VCaP (cell line): ENCODE results near the gene CPNE5.

Experiments
- H3K27ac ChIP-seq: fragments of 450-650 bp; 2 replicates; pipeline ENCODE4 v1.5.1; 2017
- TF ChIP-seq, protein P1 (sequence below): fragments of 450-650 bp; conservative IDR thresholded peaks from 2 replicates; pipeline ENCODE4 v1.5.1; 2017; ENCODE audit warnings: mild to moderate bottlenecking, moderate library complexity

The CPNE5 gene

GRCh38 chr6:36784376-36784636 lies 54.9 kb downstream of the CPNE5 start:
- no peak overlapping the region for H3K27ac ChIP-seq
- TF ChIP-seq, protein P1, sequence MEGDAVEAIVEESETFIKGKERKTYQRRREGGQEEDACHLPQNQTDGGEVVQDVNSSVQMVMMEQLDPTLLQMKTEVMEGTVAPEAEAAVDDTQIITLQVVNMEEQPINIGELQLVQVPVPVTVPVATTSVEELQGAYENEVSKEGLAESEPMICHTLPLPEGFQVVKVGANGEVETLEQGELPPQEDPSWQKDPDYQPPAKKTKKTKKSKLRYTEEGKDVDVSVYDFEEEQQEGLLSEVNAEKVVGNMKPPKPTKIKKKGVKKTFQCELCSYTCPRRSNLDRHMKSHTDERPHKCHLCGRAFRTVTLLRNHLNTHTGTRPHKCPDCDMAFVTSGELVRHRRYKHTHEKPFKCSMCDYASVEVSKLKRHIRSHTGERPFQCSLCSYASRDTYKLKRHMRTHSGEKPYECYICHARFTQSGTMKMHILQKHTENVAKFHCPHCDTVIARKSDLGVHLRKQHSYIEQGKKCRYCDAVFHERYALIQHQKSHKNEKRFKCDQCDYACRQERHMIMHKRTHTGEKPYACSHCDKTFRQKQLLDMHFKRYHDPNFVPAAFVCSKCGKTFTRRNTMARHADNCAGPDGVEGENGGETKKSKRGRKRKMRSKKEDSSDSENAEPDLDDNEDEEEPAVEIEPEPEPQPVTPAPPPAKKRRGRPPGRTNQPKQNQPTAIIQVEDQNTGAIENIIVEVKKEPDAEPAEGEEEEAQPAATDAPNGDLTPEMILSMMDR = no peak

- H3K27ac ChIP-seq = no peak overlapping the region
- TF ChIP-seq, protein P1 = no peak
Observed at GRCh38 chr6:36783603-36784375, 55.5 kb downstream of the CPNE5 start.

DNA sequence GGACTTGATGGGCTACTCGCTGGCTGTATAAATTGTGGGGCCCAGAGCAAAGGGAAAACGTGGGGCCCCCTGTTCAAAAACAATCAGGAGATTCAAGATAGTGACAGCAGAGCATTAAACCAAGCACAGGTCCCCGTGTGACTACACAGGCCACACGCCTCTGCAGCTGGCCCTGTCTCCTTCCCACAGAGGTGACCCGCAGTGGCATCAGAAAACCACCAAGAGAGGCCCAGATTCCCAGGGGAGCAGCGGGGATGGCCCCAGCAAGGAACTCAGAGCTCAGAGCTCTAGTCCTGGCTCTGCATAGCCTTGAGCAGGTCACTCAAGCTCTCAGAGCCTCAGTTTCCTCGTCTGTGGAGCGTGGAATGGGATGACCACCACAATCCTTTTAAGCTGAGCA lies 57.6 kb downstream of the CPNE5 start:
- no peak overlapping the region for H3K27ac ChIP-seq
- TF ChIP-seq, protein P1 = no peak

GRCh38 chr6:36780442-36781177 lies 58.6 kb downstream of the CPNE5 start:
- H3K27ac ChIP-seq = no peak overlapping the region
- TF ChIP-seq, protein P1 = no peak

DNA sequence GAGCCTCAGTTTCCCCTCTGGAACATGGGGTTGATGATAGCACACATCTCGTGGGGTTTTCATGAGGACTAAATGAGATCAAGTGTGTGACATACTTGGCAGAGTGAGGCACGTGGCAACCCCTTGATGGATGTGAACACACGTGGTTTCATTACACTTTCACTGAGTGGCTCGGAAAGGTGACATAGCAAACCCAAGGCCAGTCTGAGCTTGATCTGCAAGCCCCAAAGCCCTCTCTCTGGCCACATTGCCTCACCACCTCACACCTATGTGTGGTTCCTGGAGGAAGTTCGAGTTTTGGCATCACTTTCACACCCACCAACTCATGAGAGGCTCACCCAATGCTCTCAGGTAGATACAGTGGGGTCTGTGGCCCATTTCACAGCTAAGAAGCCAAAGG lies 60.0 kb downstream of the CPNE5 start:
- TF ChIP-seq, protein P1 = no peak
- no peak overlapping the region for H3K27ac ChIP-seq

DNA sequence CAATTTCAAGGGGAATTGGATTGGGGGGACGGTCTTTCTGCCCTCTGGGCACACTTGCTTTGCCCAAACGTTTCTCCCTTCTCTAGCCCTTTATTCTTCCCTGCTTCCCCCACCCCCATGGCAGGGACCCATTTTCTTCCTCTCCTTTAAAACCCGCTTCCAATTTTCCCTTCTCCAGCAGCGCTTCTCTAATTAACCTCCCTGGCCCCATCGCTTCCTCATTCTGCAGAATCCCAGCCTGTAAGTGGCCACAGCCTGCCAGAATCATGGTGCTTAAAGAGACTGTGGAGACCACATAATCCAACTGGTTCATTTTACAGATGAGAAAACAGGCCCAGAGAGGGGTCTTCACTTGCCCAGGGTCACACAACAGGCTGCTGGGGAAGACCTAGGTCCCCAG lies 61.4 kb downstream of the CPNE5 start:
- TF ChIP-seq, protein P1 = no peak
- no peak overlapping the region for H3K27ac ChIP-seq

DNA sequence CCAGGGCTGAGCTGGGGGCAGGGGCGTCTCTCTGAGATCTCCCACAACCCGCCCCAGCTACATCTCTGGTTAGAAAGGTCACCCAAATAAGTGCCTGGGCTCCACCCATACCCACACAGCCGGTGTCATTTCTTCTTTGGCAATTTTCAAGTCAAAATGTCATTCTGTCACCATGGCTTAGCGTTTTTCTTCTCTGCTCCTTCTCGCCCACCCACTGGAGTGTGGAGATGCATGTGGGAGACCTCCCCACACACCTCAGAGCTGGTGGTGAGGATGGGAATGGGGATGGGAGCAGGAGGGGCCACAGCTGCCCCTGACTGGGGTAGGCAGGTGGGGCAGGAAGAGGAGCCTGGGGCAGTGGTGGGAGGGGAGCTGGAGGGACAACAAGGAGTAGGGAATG lies 63.1 kb downstream of the CPNE5 start:
- H3K27ac ChIP-seq = no peak overlapping the region
- TF ChIP-seq, protein P1 = no peak
